K562 (cell line): Measurements from ENCODE around the gene SCLT1. TPM values are rescaled to one million over a fixed set of nuclear protein-coding genes. Genes with fewer than 3 reads are reported as not detected.

ENCODE experiments used
- ATAC-seq: fragments of 200-7000 bp; cut with Tn5 transposase; 3 replicates; pipeline ENCODE4 v1.9.1; 2020; ENCODE audit warnings: moderate library complexity
- BruUV-seq: library from RNA; stranded (reverse); fragments of 400-500 nt; replicated peaks from 2 replicates; lab custom pipeline; 2021; lab: Mats Ljungman, UMichigan
- CTCF ChIA-PET: fragments of 300-600 bp; formaldehyde crosslinking; extraction: SDS; loops from one replicate; lab custom pipeline; 2021; ENCODE audit warnings: low intra/inter-chr PET ratio; lab: Yijun Ruan, JAX
- POLR2A ChIA-PET: fragments of 300-600, 350-650 bp; sonication (Branson Sonifier 250); formaldehyde crosslinking; extraction: SDS; loops from one replicate; lab custom pipeline; 2021; ENCODE audit warnings: antibody characterized with exemption, inconsistent platforms; lab: Yijun Ruan, JAX
- DNase-seq, 4 experiments: peaks; one replicate each; pipeline versions ENCODE4 v3.0.0 to v3.0.0-alpha.2; 2011 to 2018; ENCODE audit warnings: low spot score in 3 of 4, mixed read lengths in 3 of 4; ENCODE audit errors: extremely low read depth in 1 of 4
- FAIRE-seq: peaks from 2 replicates; lab custom pipeline; 2011; peaks lifted over from hg19 to GRCh38; lab: Jason Lieb, UNC
- H2AFZ ChIP-seq: 2 replicates; pipeline ENCODE4 v1.6.0; 2011; ENCODE audit warnings: low read depth, low read length, control low read depth, inconsistent platforms
- H3K27ac ChIP-seq: fragments of 200-600 bp; 3 replicates; pipeline ENCODE4 v1.8.0; 2011; ENCODE audit warnings: low read depth, mild to moderate bottlenecking, control low read depth, inconsistent platforms, low read length, moderate library complexity, mixed read lengths; ENCODE audit errors: extremely low read depth
- H3K27me3 ChIP-seq, 2 experiments: fragments of 300-600 bp in 1 of 2; 2 replicates in 1 of 2; 3 replicates in 1 of 2; pipeline versions ENCODE4 v1.6.0 to v1.8.0; 2011; ENCODE audit warnings: inconsistent platforms in 2 of 2, low read length in 2 of 2, mild to moderate bottlenecking in 1 of 2, mixed read lengths in 1 of 2, moderate library complexity in 1 of 2; ENCODE audit not compliant: control insufficient read depth in 2 of 2, insufficient read depth in 2 of 2
- H3K36me3 ChIP-seq: fragments of 300-600 bp; 3 replicates; pipeline ENCODE4 v1.8.0; 2011; ENCODE audit warnings: mild to moderate bottlenecking, low read length, inconsistent platforms; ENCODE audit not compliant: control insufficient read depth, insufficient read depth
- H3K4me1 ChIP-seq, 2 experiments: fragments of 200-600 bp in 1 of 2; replicated peaks in 1 of 2; 2 replicates in 1 of 2; 3 replicates in 1 of 2; pipeline versions ENCODE4 v1.5.1 to v1.8.0; 2011; ENCODE audit warnings: inconsistent platforms in 2 of 2, low read length in 2 of 2, mild to moderate bottlenecking in 1 of 2, mixed read lengths in 1 of 2, moderate library complexity in 1 of 2; ENCODE audit not compliant: control insufficient read depth in 2 of 2, insufficient read depth in 2 of 2
- H3K4me2 ChIP-seq: 2 replicates; pipeline ENCODE4 v1.6.1; 2011; ENCODE audit warnings: low read length, control low read depth, inconsistent platforms, mixed read lengths; ENCODE audit not compliant: insufficient read depth
- H3K4me3 ChIP-seq: fragments of 200-600 bp; sonication (generic), shearing (Covaris generic); 2 replicates; pipeline ENCODE4 v1.5.1; 2016; ENCODE audit warnings: control low read depth, inconsistent platforms
- H3K79me2 ChIP-seq: fragments of 200-600 bp; 3 replicates; pipeline ENCODE4 v1.8.0; 2011; ENCODE audit warnings: low read length, inconsistent platforms; ENCODE audit not compliant: control insufficient read depth, insufficient read depth
- H3K9ac ChIP-seq, 2 experiments: 2 replicates each; pipeline versions ENCODE4 v1.6.0 to v1.6.1; 2011; ENCODE audit warnings: low read depth in 2 of 2, low read length in 2 of 2, control low read depth in 1 of 2, inconsistent platforms in 1 of 2, mild to moderate bottlenecking in 1 of 2, mixed read lengths in 1 of 2; ENCODE audit not compliant: insufficient read depth in 1 of 2
- H3K9me1 ChIP-seq: one replicate; pipeline ENCODE4 v1.6.0; 2011; ENCODE audit warnings: inconsistent platforms, mild to moderate bottlenecking, low read length, moderate library complexity; ENCODE audit not compliant: control insufficient read depth, insufficient read depth
- H3K9me3 ChIP-seq: replicated peaks from 2 replicates; pipeline ENCODE4 v1.5.1; 2011; ENCODE audit warnings: low read depth, low read length, inconsistent platforms; ENCODE audit not compliant: control insufficient read depth, insufficient read depth
- H4K20me1 ChIP-seq: replicated peaks from 2 replicates; pipeline ENCODE4 v1.6.1; 2011; ENCODE audit warnings: low read length, inconsistent platforms, mixed read lengths; ENCODE audit not compliant: control insufficient read depth, insufficient read depth
- BMI1 ChIP-seq: fragments of 150-350 bp; IDR thresholded peaks from 2 replicates; pipeline ENCODE4 v1.6.1; 2014; ENCODE audit warnings: low read length
- C11orf30 ChIP-seq: fragments of 450-650 bp; IDR thresholded peaks from 2 replicates; pipeline ENCODE4 v1.6.1; 2016; ENCODE audit warnings: low read depth, mild to moderate bottlenecking
- CBX5 ChIP-seq: IDR thresholded peaks from 2 replicates; pipeline ENCODE4 v1.6.1; 2014; ENCODE audit warnings: low read depth, borderline replicate concordance
- ILF3 ChIP-seq: fragments of 450-650 bp; IDR thresholded peaks from 2 replicates; pipeline ENCODE4 v1.6.1; 2018; ENCODE audit warnings: antibody characterized with exemption, mild to moderate bottlenecking, moderate library complexity, borderline replicate concordance
- NFE2 ChIP-seq: IDR thresholded peaks from 2 replicates; pipeline ENCODE4 v1.6.1; 2014; ENCODE audit warnings: antibody characterized with exemption, low read depth
- PBX2 ChIP-seq, 2 experiments: IDR thresholded peaks in 1 of 2; conservative IDR thresholded peaks in 1 of 2; 2 replicates each; pipeline ENCODE4 v1.6.1; 2016; ENCODE audit warnings: low read depth in 2 of 2, mild to moderate bottlenecking in 1 of 2, missing compliant biosample characterization in 1 of 2, missing genetic modification characterization in 1 of 2, moderate library complexity in 1 of 2
- SLC30A9 ChIP-seq: fragments of 250-450 bp; sonication (Bioruptor Pico); IDR thresholded peaks from 2 replicates; pipeline ENCODE4 v1.8.0; 2022; ENCODE audit warnings: mild to moderate bottlenecking, moderate library complexity
- TBP ChIP-seq: optimal IDR thresholded peaks from 2 replicates; pipeline ENCODE3; 2011; ENCODE audit warnings: low read depth, low read length, improper control_type of control experiment
- U2AF1 ChIP-seq: fragments of 200-400 bp; formaldehyde crosslinking; optimal IDR thresholded peaks from 2 replicates; pipeline ENCODE3; 2017; ENCODE audit warnings: mild to moderate bottlenecking, low read depth, low read length, moderate library complexity
- WHSC1 ChIP-seq: IDR thresholded peaks from one replicate; pipeline ENCODE4 v1.6.1; 2012; ENCODE audit warnings: low read length, control low read depth, inconsistent platforms
- ZFX ChIP-seq: sonication (generic); formaldehyde crosslinking; IDR thresholded peaks from 2 replicates; pipeline ENCODE4 v1.8.0; 2022; ENCODE audit warnings: mild to moderate bottlenecking, missing genetic modification reagents, moderate library complexity
- ZNF24 ChIP-seq: fragments of 450-650 bp; IDR thresholded peaks from 2 replicates; pipeline ENCODE4 v1.6.1; 2016
- WGBS: fragments of 100-300 bp; shearing (Covaris generic); methylation state at CpG from one replicate; pipeline ENCODE4 v1.1.6; 2016; ENCODE audit warnings: low coverage, mixed read lengths; ENCODE audit not compliant: insufficient coverage; ENCODE audit errors: missing lambda C conversion rate; 5-methylcytosine and 5-hydroxymethylcytosine counted together
- in situ Hi-C: fragments of 300-500 bp; cut with MboI; formaldehyde crosslinking; loops from 4 replicates; pipeline ENCODE4 v1.15.0; 2018; ENCODE audit warnings: inconsistent platforms, mixed read lengths
- intact Hi-C: fragments of 100-400 bp; cut with micrococcal nuclease; formaldehyde crosslinking; loops from 2 replicates; pipeline ENCODE4 v1.14.2; 2022
- polyA plus RNA-seq, 8 experiments: library from polyadenylated mRNA; depleted of rRNA in 4 of 8; stranded (reverse) in 5 of 8; unstranded in 3 of 8; fragments of >200 nt; fragmentation: Nextera tagmentation in 2 of 8; fragmentation: Illumina TruSeq in 1 of 8; extraction: Ambion mirVana in 2 of 8; extraction: Trizol in 1 of 8; gene quantifications; 2 replicates each; pipeline versions ENCODE4 v1.2.1 to v1.2.3, GENCODE V29; 2011 to 2014; ENCODE audit warnings: inconsistent platforms in 1 of 8, missing spikeins in 1 of 8
- total RNA-seq, 7 experiments: library from RNA; depleted of rRNA in 6 of 7; stranded (reverse); fragments of >200 nt in 6 of 7; fragmentation: Illumina TruSeq in 2 of 7; extraction: Trizol in 2 of 7; gene quantifications; 2 replicates each; pipeline versions ENCODE4 v1.2.1 to v1.2.3, GENCODE V29; 2011 to 2021; ENCODE audit warnings: low replicate concordance in 1 of 7
- TF ChIP-seq, protein P1 (sequence below): fragments of 200-400 bp; formaldehyde crosslinking; IDR thresholded peaks from 2 replicates; pipeline ENCODE4 v1.6.1; 2017; ENCODE audit warnings: mild to moderate bottlenecking, low read depth, low read length, moderate library complexity

The SCLT1 gene
- total and polyA plus RNA-seq, 9 of the 15 experiments (the other 6 are each of a cell fraction or from before 2014, with no cell fraction given), result 8.0 to 31.9 (median 24.2) TPM

DNA sequence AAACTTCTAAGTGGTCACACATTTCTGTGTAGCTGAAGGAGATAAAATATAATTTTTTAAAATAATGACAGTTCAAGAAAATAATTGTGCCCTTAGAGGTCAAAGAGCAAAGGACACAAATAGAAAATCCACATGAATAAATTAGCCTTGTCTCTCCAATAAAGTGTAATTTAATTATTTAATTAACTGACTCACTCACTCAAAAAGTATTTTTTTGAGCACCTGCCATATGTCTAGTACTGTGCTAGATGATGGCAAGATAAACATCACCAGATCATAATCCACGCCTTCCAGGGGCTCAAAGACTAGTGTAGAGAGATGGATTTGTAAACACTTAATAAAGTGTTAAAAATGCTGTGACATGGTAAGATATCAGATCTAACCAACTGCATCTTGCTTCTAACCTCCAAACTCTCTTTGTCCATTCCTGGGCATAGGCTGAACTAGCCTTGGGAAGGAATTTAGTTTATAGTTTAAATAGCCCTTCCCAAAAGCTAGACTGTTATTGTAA, 112.5 kb downstream of the SCLT1 start:
- H3K79me2 ChIP-seq, result no peaks in the 10 kb centered on the region
- in situ Hi-C loops, result no loop called here
- 0 out of 3 replicates have a peak overlapping the region, but pooled peaks have one; percentile 15 for H3K27ac ChIP-seq
- H3K9me1 ChIP-seq, result no peaks in the 10 kb centered on the region
- DNase-seq (no peak), ATAC-seq (no peak), FAIRE-seq (no peak)
- no peaks in the 10 kb centered on the region for H4K20me1 ChIP-seq
- no peaks in the 10 kb centered on the region for H3K9me3 ChIP-seq
- no peak overlapping the region for H3K4me3 ChIP-seq
- 45% methylated on average over 1 of the region's 1 CpG for WGBS
- CTCF ChIA-PET, result no interaction called here
- no peak overlapping the region for H3K9ac ChIP-seq
- intact Hi-C loops, result no loop called here
- BruUV-seq, result no TSS peak
- H3K36me3 ChIP-seq, result peaks cover 4% of the 10 kb centered on the region; the same call in 1 of the 3 replicates
- H3K4me2 ChIP-seq, result no peak overlapping the region
- TF ChIP-seq WHSC1 (no peak), ZFX (CRISPR knock-in tag) (no peak), U2AF1 (no peak), TBP (no peak), SLC30A9 (no peak)
- H3K27me3 ChIP-seq, result no peaks in the 10 kb centered on the region
- no peaks in the 10 kb centered on the region for H3K4me1 ChIP-seq
- POLR2A ChIA-PET, result no interaction called here
- no peak overlapping the region for H2AFZ ChIP-seq

DNA sequence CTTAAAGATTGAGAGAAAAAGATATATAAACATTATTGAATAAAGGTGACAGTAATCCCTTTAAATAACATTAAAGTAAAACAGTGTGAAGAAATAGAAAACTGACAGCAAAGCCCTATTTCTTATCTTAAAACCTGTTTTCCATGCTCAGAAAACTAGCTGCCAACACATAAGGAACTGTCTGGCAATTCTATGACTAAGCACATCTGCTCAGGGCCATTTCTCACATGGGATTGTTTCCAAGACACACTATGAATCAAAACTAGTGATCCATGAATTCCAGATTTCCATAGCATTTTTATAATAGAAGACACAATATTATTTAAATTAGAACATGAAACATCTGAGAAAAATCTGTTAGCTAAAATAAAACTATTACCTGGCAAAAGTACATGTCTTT, 113.4 kb downstream of the SCLT1 start:
- H4K20me1 ChIP-seq, result no peaks in the 10 kb centered on the region
- H3K9me1 ChIP-seq, result no peaks in the 10 kb centered on the region
- ATAC-seq (no peak), FAIRE-seq (no peak), DNase-seq (peak in 3 of 4 experiments; percentile 8 to 24 (median 24))
- peak overlapping the region; percentile 10; the same call in 1 of the 3 replicates for H3K27ac ChIP-seq
- no peaks in the 10 kb centered on the region for H3K27me3 ChIP-seq
- no peaks in the 10 kb centered on the region for H3K4me1 ChIP-seq
- ChIA-PET POLR2A (no interaction called here), CTCF (no interaction called here)
- H3K9ac ChIP-seq, result no peak overlapping the region
- no peak overlapping the region for H2AFZ ChIP-seq
- no peaks in the 10 kb centered on the region for H3K9me3 ChIP-seq
- peaks cover 4% of the 10 kb centered on the region; the same call in 1 of the 3 replicates for H3K36me3 ChIP-seq
- BruUV-seq, result no TSS peak
- no peak overlapping the region for H3K4me2 ChIP-seq
- intact Hi-C loops (no loop called here), in situ Hi-C loops (no loop called here)
- no peak overlapping the region for H3K4me3 ChIP-seq
- no peaks in the 10 kb centered on the region for H3K79me2 ChIP-seq
- TF ChIP-seq PBX2 (CRISPR knock-in tag; IDR thresholded peaks at IDR 0.05; ENCODE audit: low read depth) (no peak), PBX2 (tag; conservative IDR thresholded peaks at IDR 0.05; ENCODE audit: low read depth) (0 out of 2 replicates have a peak, but pooled peaks have one; percentile 32), ILF3 (no peak), CBX5 (no peak), BMI1 (no peak), ZNF24 (no peak), NFE2 (peak; percentile 64), C11orf30 (peak; percentile 60)
- TF ChIP-seq, protein P1, sequence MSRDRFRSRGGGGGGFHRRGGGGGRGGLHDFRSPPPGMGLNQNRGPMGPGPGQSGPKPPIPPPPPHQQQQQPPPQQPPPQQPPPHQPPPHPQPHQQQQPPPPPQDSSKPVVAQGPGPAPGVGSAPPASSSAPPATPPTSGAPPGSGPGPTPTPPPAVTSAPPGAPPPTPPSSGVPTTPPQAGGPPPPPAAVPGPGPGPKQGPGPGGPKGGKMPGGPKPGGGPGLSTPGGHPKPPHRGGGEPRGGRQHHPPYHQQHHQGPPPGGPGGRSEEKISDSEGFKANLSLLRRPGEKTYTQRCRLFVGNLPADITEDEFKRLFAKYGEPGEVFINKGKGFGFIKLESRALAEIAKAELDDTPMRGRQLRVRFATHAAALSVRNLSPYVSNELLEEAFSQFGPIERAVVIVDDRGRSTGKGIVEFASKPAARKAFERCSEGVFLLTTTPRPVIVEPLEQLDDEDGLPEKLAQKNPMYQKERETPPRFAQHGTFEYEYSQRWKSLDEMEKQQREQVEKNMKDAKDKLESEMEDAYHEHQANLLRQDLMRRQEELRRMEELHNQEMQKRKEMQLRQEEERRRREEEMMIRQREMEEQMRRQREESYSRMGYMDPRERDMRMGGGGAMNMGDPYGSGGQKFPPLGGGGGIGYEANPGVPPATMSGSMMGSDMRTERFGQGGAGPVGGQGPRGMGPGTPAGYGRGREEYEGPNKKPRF, result no peak
